Osteocyte (in vitro differentiated cells): ENCODE results near the gene CDK3. TPM values are rescaled to one million over a fixed set of nuclear protein-coding genes. Genes with fewer than 3 reads are reported as not detected.
A peak's percentile ranks its signal among the peaks of the same experiment; 100 is the strongest.

Experiments used
- DNase-seq: peaks from one replicate; pipeline ENCODE4 v3.0.0; 2021; ENCODE audit warnings: mixed read lengths; ENCODE audit not compliant: unreplicated experiment; ENCODE audit errors: extremely low spot score
- H3K27ac Mint-ChIP-seq: one replicate; pipeline ENCODE4 v1.8.0; 2021; ENCODE audit warnings: mild to moderate bottlenecking, mixed read lengths; ENCODE audit not compliant: unreplicated experiment
- H3K27me3 Mint-ChIP-seq: one replicate; pipeline ENCODE4 v1.8.0; 2021; ENCODE audit warnings: mixed read lengths; ENCODE audit not compliant: unreplicated experiment
- H3K36me3 Mint-ChIP-seq: one replicate; pipeline ENCODE4 v1.8.0; 2021; ENCODE audit warnings: mixed read lengths; ENCODE audit not compliant: unreplicated experiment
- H3K4me1 Mint-ChIP-seq: one replicate; pipeline ENCODE4 v1.8.0; 2021; ENCODE audit warnings: mixed read lengths; ENCODE audit not compliant: unreplicated experiment
- H3K4me3 Mint-ChIP-seq: one replicate; pipeline ENCODE4 v1.8.0; 2021; ENCODE audit warnings: mild to moderate bottlenecking, moderate library complexity, mixed read lengths; ENCODE audit not compliant: unreplicated experiment
- H3K9me3 Mint-ChIP-seq: one replicate; pipeline ENCODE4 v1.8.0; 2021; ENCODE audit warnings: mixed read lengths; ENCODE audit not compliant: unreplicated experiment
- CTCF ChIP-seq: fragments of 200-600 bp; sonication (generic); IDR thresholded peaks from 2 replicates; pipeline ENCODE4 v1.5.0; 2021; ENCODE audit warnings: antibody characterized with exemption, mild to moderate bottlenecking, moderate library complexity
- total RNA-seq: library from RNA; stranded (reverse); gene quantifications from 2 replicates; pipeline ENCODE4 v1.2.1, GENCODE V29; 2021

CDK3 gene
- total RNA-seq, 1 donor from 2014 or later = 8.3 TPM

GRCh38 chr17:75994802-75995370, 5.8 kb upstream of the CDK3 start:
- Mint-ChIP-seq H3K27me3 (no peaks in the 10 kb centered on the region), H3K4me3 (no peak overlapping the region), H3K27ac (no peak overlapping the region), H3K9me3 (no peaks in the 10 kb centered on the region), H3K36me3 (peaks cover 23% of the 10 kb centered on the region), H3K4me1 (peaks cover 10% of the 10 kb centered on the region)
- no peak for TF ChIP-seq CTCF
- DNase-seq = no peak

- no peak for DNase-seq
- H3K36me3 Mint-ChIP-seq = peaks cover 23% of the 10 kb centered on the region
- TF ChIP-seq CTCF = no peak
- H3K9me3 Mint-ChIP-seq = no peaks in the 10 kb centered on the region
- H3K27me3 Mint-ChIP-seq = no peaks in the 10 kb centered on the region
- peaks cover 10% of the 10 kb centered on the region for H3K4me1 Mint-ChIP-seq
- no peak overlapping the region for H3K4me3 Mint-ChIP-seq
- H3K27ac Mint-ChIP-seq = no peak overlapping the region
Observed at GRCh38 chr17:75995385-75995925, 5.2 kb upstream of the CDK3 start.

- no peak for TF ChIP-seq CTCF
- Mint-ChIP-seq H3K4me3 (no peak overlapping the region), H3K9me3 (no peaks in the 10 kb centered on the region), H3K27me3 (no peaks in the 10 kb centered on the region), H3K4me1 (peaks cover 10% of the 10 kb centered on the region), H3K36me3 (peaks cover 14% of the 10 kb centered on the region), H3K27ac (peak overlapping the region; percentile 4)
- no peak for DNase-seq
Observed at GRCh38 chr17:75996665-75997590, 3.7 kb upstream of the CDK3 start.

- DNase-seq = no peak
- Mint-ChIP-seq H3K9me3 (no peaks in the 10 kb centered on the region), H3K4me1 (peaks cover 10% of the 10 kb centered on the region), H3K27me3 (no peaks in the 10 kb centered on the region), H3K4me3 (no peak overlapping the region), H3K36me3 (peaks cover 6% of the 10 kb centered on the region), H3K27ac (no peak overlapping the region)
- no peak for TF ChIP-seq CTCF
Observed at GRCh38 chr17:75998327-75998795, 2.3 kb upstream of the CDK3 start.
